ENCODE results near the gene CRADD.

GRCh38 chr12:93710574-93710926, 33.4 kb downstream of the CRADD start:
- TF ChIP-seq POLR2AphosphoS5 (IDR thresholded peaks at IDR 0.05; ENCODE audit: borderline replicate concordance, low read depth, low read length) (no peak), EZH2 (IDR thresholded peaks at IDR 0.05) (no peak), FOXP2 (optimal IDR thresholded peaks at IDR 0.05; ENCODE audit: control extremely low read depth, extremely low read length, insufficient read depth) (no peak)
